ENCODE results near the gene GATA6. TPM values are rescaled to one million over a fixed set of nuclear protein-coding genes. Genes with fewer than 3 reads are reported as not detected.

Gene GATA6
- total and polyA plus RNA-seq, 2 of the 8 experiments (the other 6 are each of a cell fraction or from before 2014, with no cell fraction given) = 0.09 TPM; not detected in 1

GRCh38 chr18:22223965-22224322 is 54.6 kb downstream of the GATA6 start:
- no peak overlapping the region for H2BK5ac ChIP-seq (ENCODE audit: low read depth, low read length)
- no peaks in the 10 kb centered on the region for H3K36me3 ChIP-seq (ENCODE audit: control insufficient read depth in 2 of 4, insufficient read depth in 4 of 4, low read length in 3 of 4)
- no peaks in the 10 kb centered on the region for H3K4me1 ChIP-seq (replicated peaks in 1 of 4; ENCODE audit: control insufficient read depth in 3 of 4, insufficient read depth in 4 of 4, low read length in 3 of 4)
- H3K79me1 ChIP-seq (ENCODE audit: low read depth, low read length) = no peaks in the 10 kb centered on the region
- no peak overlapping the region for H3K4ac ChIP-seq (replicated peaks; ENCODE audit: insufficient read length, low read depth, low read length)
- H2BK15ac ChIP-seq (ENCODE audit: low read length) = no peak overlapping the region
- H2AK5ac ChIP-seq (ENCODE audit: low read depth, low read length) = no peak overlapping the region
- H4K20me1 ChIP-seq (replicated peaks in 1 of 2; ENCODE audit: control insufficient read depth in 1 of 2, insufficient read depth in 2 of 2, low read length in 2 of 2) = no peaks in the 10 kb centered on the region
- ChIA-PET CTCF (ENCODE audit: partially characterized antibody) (interaction anchor here (1.0 to 1.2 kb wide), 2 partner anchors 32 to 39 kb away, joined by 3 to 4 read pairs; no protein-coding TSS in a partner anchor), POLR2A (ENCODE audit: partially characterized antibody) (no interaction called here)
- no peaks in the 10 kb centered on the region for H3K79me2 ChIP-seq (ENCODE audit: control insufficient read depth in 1 of 2, insufficient read depth in 2 of 2, low read length in 2 of 2)
- no peak overlapping the region for H3K56ac ChIP-seq (replicated peaks; ENCODE audit: insufficient read length, low read depth, low read length)
- H3K4me2 ChIP-seq (ENCODE audit: insufficient read depth in 1 of 2, low read depth in 2 of 2, low read length in 2 of 2) = no peak overlapping the region
- FAIRE-seq (no peak), DNase-seq (ENCODE audit: low read depth in 1 of 2, low spot score in 2 of 2) (no peak)
- no peak overlapping the region for H2BK20ac ChIP-seq (ENCODE audit: low read length)
- no peak overlapping the region for H4K8ac ChIP-seq (ENCODE audit: extremely low read depth, insufficient read depth, low read length)
- H2AFZ ChIP-seq (ENCODE audit: low read length) = no peak overlapping the region
- TF ChIP-seq RXRA (IDR thresholded peaks at IDR 0.05; ENCODE audit: insufficient read depth, low read depth, low read length) = no peak
- no peak overlapping the region for H3K14ac ChIP-seq (ENCODE audit: insufficient read length)
- H2BK12ac ChIP-seq (ENCODE audit: low read depth, low read length) = no peak overlapping the region
- H3K23me2 ChIP-seq (ENCODE audit: low read depth, low read length) = no peaks in the 10 kb centered on the region
- H3K27ac ChIP-seq (ENCODE audit: low read depth, low read length) = no peak overlapping the region
- H3K9me3 ChIP-seq (ENCODE audit: insufficient read depth in 2 of 2, low read depth in 1 of 2, low read length in 1 of 2) = no peaks in the 10 kb centered on the region
- H3K9ac ChIP-seq (replicated peaks in 1 of 4; ENCODE audit: extremely low read depth in 1 of 4, low read depth in 3 of 4, low read length in 3 of 4) = no peak overlapping the region
- H3K4me3 ChIP-seq (ENCODE audit: extremely low read depth in 1 of 4, insufficient read depth in 2 of 4, low read depth in 3 of 4, low read length in 4 of 4) = no peak overlapping the region
- no peak overlapping the region for H3K18ac ChIP-seq (ENCODE audit: extremely low read depth, low read length)
- H4K91ac ChIP-seq (replicated peaks; ENCODE audit: insufficient read length, low read length) = no peak overlapping the region
- H2BK120ac ChIP-seq (replicated peaks; ENCODE audit: low read depth, low read length) = no peak overlapping the region
- no peak overlapping the region for H3K23ac ChIP-seq (ENCODE audit: insufficient read length)
- H4K5ac ChIP-seq (ENCODE audit: insufficient read length, low read depth, low read length) = no peak overlapping the region
- 86% methylated on average over 1 of the region's 1 CpG; no CpG with 5 or more reads in 1 of the 2 experiments for WGBS, 2 experiments (ENCODE audit: extremely low coverage in 1 of 2, insufficient coverage in 1 of 2, insufficient read length in 1 of 2, insufficient replicate concordance in 2 of 2, low coverage in 1 of 2, low lambda C conversion rate in 2 of 2, missing lambda C conversion rate in 1 of 2)
- peaks cover 0 to 8% (median 5%) of the 10 kb centered on the region in 4 experiments; a peak in 6 of 7 replicates for H3K27me3 ChIP-seq (replicated peaks in 1 of 4; ENCODE audit: control insufficient read depth in 3 of 4, extremely low read depth in 1 of 4, insufficient read depth in 3 of 4, low read length in 3 of 4)
